HG03469 (cell line): ENCODE data around the gene FMNL2.

Source experiments
- ATAC-seq: cut with Tn5 transposase; IDR thresholded peaks from one replicate; pipeline ENCODE4 v1.9.1; 2021; ENCODE audit warnings: mild to moderate bottlenecking, moderate library complexity, moderate number of reproducible peaks; ENCODE audit not compliant: unreplicated experiment

FMNL2 gene

DNA sequence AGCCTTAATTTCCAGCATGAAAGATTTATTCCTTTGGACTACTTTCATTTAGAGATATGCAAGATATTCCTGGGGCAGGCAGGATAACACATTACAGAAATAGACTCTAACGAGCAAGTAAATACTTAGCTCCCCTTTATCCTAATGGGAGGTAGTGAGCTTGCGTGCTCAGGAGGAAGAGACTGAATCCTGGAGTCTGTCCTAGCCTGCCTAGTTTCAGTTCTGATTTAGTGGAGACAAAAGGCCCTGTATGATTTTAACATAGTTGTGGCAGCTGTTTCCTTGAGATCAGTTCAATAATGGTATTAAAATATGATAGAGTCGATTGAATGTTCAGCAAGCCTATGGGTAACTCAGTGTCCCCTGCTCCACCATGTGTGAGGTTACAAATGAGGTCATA, 109.5 kb downstream of the FMNL2 start:
- no peak for ATAC-seq

DNA sequence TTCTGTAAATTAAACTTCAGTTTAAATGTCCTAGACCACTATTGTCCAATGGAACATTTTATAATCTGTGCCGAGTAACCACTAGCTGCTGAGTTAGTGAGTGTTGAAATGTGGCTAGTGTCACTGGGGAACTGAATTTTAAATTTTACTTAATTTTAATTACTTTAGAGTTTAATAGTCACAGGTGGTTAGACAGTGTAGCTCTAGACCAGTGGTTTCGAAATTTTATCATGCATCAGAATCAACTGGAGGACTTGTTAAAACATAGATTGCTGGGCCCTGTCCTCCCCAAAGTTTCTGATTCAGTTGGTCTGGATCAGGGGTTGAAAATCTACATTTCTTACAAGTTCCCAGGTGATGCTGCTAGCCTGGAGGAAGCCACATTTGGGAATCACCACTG, 110.4 kb downstream of the FMNL2 start:
- ATAC-seq: no peak

DNA sequence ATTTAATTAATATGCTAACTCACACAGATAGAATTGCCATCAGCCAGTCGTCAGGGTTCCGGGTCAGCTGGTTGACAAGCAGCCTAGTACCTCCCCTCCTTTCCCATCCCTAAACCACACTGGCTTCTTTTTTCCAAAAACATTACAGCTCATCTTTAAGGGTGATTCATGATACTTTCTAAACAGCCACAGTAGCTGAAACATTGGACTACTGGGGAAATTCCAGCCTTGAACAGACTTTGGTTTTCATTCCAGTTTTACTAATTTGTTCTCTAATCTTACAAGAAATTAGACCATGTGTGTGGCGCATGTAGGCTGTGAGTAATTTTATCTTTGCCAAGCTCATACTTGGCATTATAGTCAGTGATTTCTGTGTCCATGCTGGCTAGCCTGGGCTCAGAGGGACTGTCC, 110.8 kb downstream of the FMNL2 start:
- ATAC-seq: no peak

DNA sequence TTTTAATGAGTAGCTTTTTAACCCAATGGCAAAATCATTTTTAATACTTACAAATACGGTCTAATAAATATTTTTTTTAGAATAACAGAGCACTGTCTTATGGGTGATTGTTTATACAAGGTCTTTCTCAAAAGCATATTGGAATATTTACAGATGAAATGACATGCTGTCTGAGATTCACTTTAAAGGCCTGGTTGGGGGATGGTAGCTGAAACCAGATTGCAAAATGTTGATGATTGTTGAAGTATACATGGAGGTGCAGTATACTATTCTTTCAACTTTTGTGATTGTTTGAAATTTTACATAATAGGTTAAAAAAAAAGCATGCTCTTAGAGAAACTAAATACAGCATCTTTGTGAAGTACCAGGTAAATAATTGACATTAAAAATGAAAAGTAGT, 111.2 kb downstream of the FMNL2 start:
- no peak for ATAC-seq

DNA sequence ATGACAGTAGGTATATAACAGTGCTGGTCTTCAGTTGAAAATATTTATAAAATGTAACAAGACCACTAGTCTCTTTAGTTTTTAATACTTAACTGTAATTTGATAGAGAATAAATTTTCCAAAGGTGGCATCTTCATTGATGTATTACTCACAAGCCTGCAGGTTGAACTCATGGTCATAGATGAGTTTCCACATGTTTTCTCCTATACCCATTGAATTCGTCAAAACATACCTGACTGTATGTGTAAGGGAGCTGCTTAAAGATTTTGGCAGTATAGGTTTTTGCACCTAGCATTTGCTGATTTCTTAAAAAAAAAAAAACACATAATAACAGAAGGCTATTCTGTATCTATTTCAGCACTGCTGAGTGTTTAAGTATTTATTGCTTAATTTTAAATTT, 112.9 kb downstream of the FMNL2 start:
- no peak for ATAC-seq

DNA sequence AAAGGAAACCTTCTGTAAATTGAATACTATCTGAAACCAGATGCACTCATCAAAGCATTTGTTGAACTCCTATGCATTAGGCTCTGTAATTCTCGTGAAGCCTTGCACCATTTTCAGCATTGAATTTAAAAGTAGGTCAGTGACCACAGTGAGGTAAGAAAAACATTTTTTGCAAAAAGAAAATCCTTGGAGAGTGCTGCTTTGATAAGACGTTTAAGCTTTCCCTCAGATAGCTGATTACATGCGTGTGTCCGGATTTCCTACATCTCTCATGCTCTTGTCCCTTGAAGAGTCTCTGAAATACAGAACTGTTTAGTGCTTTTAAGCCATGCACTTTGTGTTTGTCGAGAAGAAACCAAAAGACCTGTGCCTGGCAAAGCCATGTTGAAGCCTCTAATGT, 113.6 kb downstream of the FMNL2 start:
- ATAC-seq: no peak

- no peak for ATAC-seq
These were observed 114.6 kb downstream of the FMNL2 start for GRCh38 chr2:152449578-152449977.

- no peak for ATAC-seq
These were observed 115.2 kb downstream of the FMNL2 start for GRCh38 chr2:152450176-152450575.

DNA sequence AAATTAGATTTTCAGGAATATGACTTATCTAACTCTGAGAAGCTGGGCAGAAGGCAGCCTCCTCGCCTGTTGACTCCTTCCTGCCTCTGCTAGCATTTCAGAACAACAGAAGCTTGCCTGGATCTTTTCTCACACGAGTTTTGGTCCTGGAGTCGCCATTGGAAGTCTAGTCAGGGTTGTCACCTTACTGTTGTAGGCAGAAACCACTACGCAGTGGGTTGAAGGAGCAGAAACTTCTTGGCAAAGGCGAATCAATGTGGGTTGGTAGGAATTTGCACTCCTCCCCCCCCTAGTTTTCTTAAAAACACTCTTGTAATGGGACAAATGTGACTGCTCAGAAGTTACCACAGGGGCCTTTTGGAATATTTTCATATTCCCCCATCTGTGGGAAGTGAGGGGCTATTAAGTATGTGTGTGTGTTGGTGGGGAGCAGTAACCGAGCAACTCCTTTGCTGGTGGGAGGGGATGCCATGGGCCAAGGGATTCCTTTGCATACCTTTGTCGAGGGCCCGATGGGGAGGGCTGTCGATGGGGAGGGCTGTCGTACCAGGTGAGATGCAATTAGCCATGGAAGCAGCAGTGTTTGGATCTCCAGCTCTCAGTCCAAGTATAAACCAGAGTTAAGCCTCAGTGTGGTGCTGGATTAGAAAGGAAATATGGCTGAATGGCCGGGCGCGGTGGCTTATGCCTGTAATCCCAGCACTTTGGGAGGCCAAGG, 117.4 kb downstream of the FMNL2 start:
- no peak for ATAC-seq

DNA sequence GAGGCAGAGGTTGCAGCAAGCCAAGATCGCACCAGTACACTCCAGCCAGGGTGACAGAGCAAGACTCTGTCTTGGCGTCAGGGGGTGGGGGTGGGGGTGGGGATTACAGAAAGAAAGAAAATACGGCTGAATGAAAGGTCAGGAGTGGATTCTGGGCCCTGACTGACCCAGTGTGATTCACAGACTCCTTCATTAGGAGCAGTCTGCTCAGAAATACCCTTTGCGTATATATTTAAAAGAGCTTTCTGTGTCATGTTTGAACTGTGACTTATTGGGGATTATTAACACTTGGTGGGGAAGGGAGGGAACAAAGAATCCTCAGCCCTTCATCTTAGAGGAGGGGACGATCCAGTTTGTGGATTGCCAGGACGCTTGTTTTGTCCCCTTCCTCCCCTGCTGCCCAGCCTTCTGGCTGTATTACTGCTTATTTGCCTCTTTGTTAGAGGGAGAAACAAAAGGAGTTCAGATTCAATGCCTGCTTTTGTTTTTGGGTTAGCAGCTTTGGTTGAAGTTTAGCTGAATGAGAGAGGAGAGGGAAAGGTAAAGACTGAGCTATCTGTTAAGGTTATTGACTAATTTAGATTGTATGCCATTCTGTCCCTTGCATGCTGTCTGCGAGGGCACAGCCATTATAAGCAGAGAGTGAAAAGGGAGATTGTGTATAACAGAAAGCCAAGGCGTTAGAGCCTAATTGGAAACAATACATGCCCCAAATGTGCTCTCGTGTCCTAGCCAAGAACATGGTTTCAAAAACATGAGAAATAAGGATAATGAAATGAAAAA, 118.3 kb downstream of the FMNL2 start:
- no peak for ATAC-seq

DNA sequence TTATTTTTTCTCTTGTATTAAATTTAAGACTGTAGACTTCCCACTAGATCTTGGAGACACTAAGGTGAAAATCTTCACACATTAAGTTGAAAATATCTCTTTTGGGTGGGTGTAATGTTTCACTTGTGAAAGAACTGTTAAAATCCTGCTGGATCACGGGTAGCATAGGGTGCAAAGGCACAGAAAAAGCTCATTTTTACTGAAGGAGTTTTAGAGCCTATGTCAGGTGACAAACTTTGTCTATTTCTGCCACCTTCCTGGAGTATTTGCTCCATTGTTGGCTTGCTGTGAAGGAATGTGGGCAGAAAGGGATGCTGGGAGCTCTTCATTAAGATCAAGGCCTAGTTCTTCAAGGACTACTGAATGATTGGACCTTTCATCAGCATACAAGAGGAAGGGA, 119.4 kb downstream of the FMNL2 start:
- no peak for ATAC-seq

GRCh38 chr2:152454960-152455359, 120.0 kb downstream of the FMNL2 start:
- ATAC-seq: no peak

- no peak for ATAC-seq
These were observed 120.8 kb downstream of the FMNL2 start for GRCh38 chr2:152455738-152456137.

GRCh38 chr2:152456262-152456661, 121.3 kb downstream of the FMNL2 start:
- no peak for ATAC-seq

DNA sequence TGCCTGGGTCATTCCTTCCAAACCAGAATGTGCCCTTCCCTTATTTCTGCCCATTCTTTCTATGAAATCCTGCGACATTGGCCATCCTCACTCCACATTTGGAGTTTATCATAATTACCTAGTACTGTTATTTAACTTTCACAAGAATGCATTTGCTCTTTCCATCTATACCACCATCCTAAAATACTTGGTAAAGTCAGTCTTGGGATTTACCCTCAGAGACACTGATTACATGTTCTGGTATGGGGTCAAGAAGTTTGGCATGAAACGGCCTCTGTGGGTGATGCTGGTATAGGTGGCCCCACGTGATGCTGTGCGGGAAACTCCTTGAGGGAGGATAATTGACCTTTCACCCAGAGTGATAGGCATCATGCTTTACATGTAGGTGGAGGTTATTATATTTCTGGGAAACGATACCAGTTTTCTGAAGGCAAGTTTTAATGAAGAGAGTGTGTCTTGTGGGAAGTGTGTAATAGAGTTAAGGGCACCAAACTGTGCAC, 123.5 kb downstream of the FMNL2 start:
- no peak for ATAC-seq

- ATAC-seq: no peak
These were observed 124.1 kb downstream of the FMNL2 start for GRCh38 chr2:152459091-152459490.

- no peak for ATAC-seq
These were observed 125.6 kb downstream of the FMNL2 start for GRCh38 chr2:152460567-152460966.

DNA sequence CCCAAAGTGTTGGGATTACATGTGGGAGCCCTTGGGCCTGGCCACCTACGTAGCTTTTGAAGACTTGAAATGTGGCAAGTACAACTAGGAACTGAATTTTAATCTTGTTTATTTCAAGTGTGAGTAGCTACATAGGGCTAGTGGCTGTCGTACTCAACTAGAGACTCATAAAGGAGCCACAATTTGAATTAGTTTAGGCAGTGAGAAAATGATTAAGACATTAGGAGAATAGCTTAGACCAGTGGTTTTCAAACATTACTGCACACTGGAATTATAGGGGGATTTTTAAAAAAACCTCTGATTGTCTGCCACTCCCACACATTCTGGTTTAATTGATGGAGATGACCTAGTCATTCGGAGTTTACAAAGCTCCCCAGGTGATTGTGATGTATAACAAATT, 127.1 kb downstream of the FMNL2 start:
- no peak for ATAC-seq

DNA sequence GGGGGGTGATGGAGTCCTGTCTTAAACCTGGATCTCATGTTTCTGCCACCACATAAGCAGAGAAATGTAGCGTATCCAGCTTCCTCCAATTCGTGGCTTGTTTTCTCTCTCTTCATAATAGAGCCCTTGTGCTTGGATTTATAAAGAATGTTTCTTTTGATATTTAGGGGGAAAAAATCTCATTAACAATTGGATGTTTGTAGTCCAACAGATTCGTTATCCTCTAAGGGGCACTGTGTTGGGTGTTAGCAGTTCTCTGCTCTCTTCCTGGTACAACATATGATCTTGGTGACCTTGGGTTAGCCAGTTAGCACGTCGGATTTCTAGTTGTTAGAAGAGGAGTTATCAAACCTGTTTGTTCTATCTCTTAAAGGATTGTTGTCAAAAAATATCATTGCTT, 127.8 kb downstream of the FMNL2 start:
- ATAC-seq: no peak

- ATAC-seq: no peak
These were observed 130.0 kb downstream of the FMNL2 start for GRCh38 chr2:152464851-152465470.

- no peak for ATAC-seq
These were observed 130.6 kb downstream of the FMNL2 start for GRCh38 chr2:152465541-152465940.

DNA sequence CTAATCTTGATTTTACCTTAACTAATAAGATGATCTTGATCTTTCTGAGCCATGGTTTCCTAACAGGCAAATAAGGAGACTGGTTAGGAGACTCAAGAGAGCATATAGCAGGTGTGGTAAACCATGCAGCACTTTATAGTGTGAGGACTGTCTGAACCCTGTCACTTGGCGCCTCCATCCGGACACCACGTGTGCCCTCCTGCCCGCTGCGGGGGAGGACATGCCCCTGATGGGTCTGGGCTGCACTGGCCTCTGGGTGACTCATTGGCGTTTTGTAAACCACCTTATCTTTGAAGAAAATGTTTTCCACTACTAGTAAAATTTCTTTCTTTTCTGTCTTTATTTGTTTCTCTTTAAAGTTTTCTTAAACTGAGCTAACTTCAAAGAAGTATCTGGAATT, 131.1 kb downstream of the FMNL2 start:
- peak; percentile 24 for ATAC-seq
